HepG2 (cell line): Measurements from ENCODE around the gene ERBB3. TPM values are rescaled to one million over a fixed set of nuclear protein-coding genes. Genes with fewer than 3 reads are reported as not detected.

Experiments used
- CAMTA2 ChIP-seq: sonication (generic); formaldehyde crosslinking; IDR thresholded peaks from 2 replicates; pipeline ENCODE4 v1.4.0; 2020; ENCODE audit warnings: mild to moderate bottlenecking, missing genetic modification reagents, borderline replicate concordance
- FOXM1 ChIP-seq: sonication (generic); formaldehyde crosslinking; IDR thresholded peaks from 2 replicates; pipeline ENCODE4 v1.5.0; 2020; ENCODE audit warnings: missing genetic modification reagents
- KAT8 ChIP-seq: IDR thresholded peaks from 2 replicates; pipeline ENCODE4 v1.6.1; 2016; ENCODE audit warnings: missing genetic modification reagents, missing compliant biosample characterization
- KDM1A ChIP-seq: IDR thresholded peaks from 2 replicates; pipeline ENCODE4 v1.6.1; 2016; ENCODE audit warnings: missing compliant biosample characterization
- PRPF4 ChIP-seq: fragments of 200-400 bp; formaldehyde crosslinking; IDR thresholded peaks from 2 replicates; pipeline ENCODE4 v1.6.1; 2016; ENCODE audit warnings: low read length, low read depth; ENCODE audit not compliant: poor library complexity, severe bottlenecking
- RCOR2 ChIP-seq: IDR thresholded peaks from 2 replicates; pipeline ENCODE4 v1.6.1; 2016; ENCODE audit warnings: missing biosample characterization, missing genetic modification reagents
- RFX5 ChIP-seq: IDR thresholded peaks from 2 replicates; pipeline ENCODE4 v1.6.1; 2011; ENCODE audit warnings: low read depth, low read length, improper control_type of control experiment
- ZBTB3 ChIP-seq: sonication (generic); formaldehyde crosslinking; IDR thresholded peaks from 2 replicates; pipeline ENCODE4 v1.4.0; 2020; ENCODE audit warnings: low read depth, mild to moderate bottlenecking, moderate library complexity, missing genetic modification reagents, borderline replicate concordance
- ZC3H4 ChIP-seq: sonication (generic); formaldehyde crosslinking; IDR thresholded peaks from 2 replicates; pipeline ENCODE4 v1.4.0; 2020; ENCODE audit warnings: missing genetic modification reagents, borderline replicate concordance
- ZNF776 ChIP-seq: sonication (generic); formaldehyde crosslinking; IDR thresholded peaks from 2 replicates; pipeline ENCODE4 v1.4.0; 2020; ENCODE audit warnings: mild to moderate bottlenecking, missing genetic modification reagents
- ZNF878 ChIP-seq: sonication (generic); formaldehyde crosslinking; IDR thresholded peaks from 2 replicates; pipeline ENCODE4 v1.8.1; 2023; ENCODE audit warnings: mild to moderate bottlenecking, missing genetic modification reagents, moderate library complexity
- polyA plus RNA-seq, 8 experiments: library from polyadenylated mRNA; depleted of rRNA in 3 of 8; stranded (reverse) in 7 of 8; unstranded in 1 of 8; fragments of >200 nt; fragmentation: Illumina TruSeq in 4 of 8; extraction: Trizol in 4 of 8; gene quantifications; 2 replicates each; pipeline versions ENCODE4 v1.2.1 to v1.2.3, GENCODE V29; 2011 to 2016; ENCODE audit warnings: low read depth in 4 of 8, missing spikeins in 1 of 8, mixed read lengths in 1 of 8; ENCODE audit not compliant: insufficient read depth in 1 of 8
- total RNA-seq, 5 experiments: library from RNA; depleted of rRNA; stranded (reverse); fragments of >200 nt; fragmentation: Illumina TruSeq; extraction: Trizol; gene quantifications; 2 replicates each; pipeline ENCODE4 v1.2.3, GENCODE V29; 2016; ENCODE audit warnings: low read depth in 1 of 5
- TF ChIP-seq, protein P1 (sequence below): sonication (generic); formaldehyde crosslinking; IDR thresholded peaks from 2 replicates; pipeline ENCODE4 v1.4.0; 2020; ENCODE audit warnings: missing genetic modification reagents
- TF ChIP-seq, protein P2 (sequence below): sonication (generic); formaldehyde crosslinking; IDR thresholded peaks from 2 replicates; pipeline ENCODE4 v1.4.0; 2020; ENCODE audit warnings: missing genetic modification reagents, low read depth, mild to moderate bottlenecking, borderline replicate concordance
- TF ChIP-seq, protein P3 (sequence below): IDR thresholded peaks from 2 replicates; pipeline ENCODE4 v1.6.1; 2016; ENCODE audit warnings: missing compliant biosample characterization, missing genetic modification reagents, borderline replicate concordance
- TF ChIP-seq, protein P4 (sequence below): sonication (generic); formaldehyde crosslinking; IDR thresholded peaks from 2 replicates; pipeline ENCODE4 v1.4.0; 2020; ENCODE audit warnings: missing genetic modification reagents
- TF ChIP-seq, protein P5 (sequence below): sonication (generic); formaldehyde crosslinking; IDR thresholded peaks from 2 replicates; pipeline ENCODE4 v1.8.1; 2022; ENCODE audit warnings: low read depth, mild to moderate bottlenecking, missing genetic modification reagents
- TF ChIP-seq, protein P6 (sequence below): sonication (generic); formaldehyde crosslinking; IDR thresholded peaks from 2 replicates; pipeline ENCODE4 v1.4.0; 2020; ENCODE audit warnings: missing genetic modification reagents, mild to moderate bottlenecking, borderline replicate concordance

ERBB3 gene
- total and polyA plus RNA-seq, 2 of the 13 experiments (the other 11 are each of a cell fraction or from before 2014, with no cell fraction given) = 93.6 to 358 TPM

DNA sequence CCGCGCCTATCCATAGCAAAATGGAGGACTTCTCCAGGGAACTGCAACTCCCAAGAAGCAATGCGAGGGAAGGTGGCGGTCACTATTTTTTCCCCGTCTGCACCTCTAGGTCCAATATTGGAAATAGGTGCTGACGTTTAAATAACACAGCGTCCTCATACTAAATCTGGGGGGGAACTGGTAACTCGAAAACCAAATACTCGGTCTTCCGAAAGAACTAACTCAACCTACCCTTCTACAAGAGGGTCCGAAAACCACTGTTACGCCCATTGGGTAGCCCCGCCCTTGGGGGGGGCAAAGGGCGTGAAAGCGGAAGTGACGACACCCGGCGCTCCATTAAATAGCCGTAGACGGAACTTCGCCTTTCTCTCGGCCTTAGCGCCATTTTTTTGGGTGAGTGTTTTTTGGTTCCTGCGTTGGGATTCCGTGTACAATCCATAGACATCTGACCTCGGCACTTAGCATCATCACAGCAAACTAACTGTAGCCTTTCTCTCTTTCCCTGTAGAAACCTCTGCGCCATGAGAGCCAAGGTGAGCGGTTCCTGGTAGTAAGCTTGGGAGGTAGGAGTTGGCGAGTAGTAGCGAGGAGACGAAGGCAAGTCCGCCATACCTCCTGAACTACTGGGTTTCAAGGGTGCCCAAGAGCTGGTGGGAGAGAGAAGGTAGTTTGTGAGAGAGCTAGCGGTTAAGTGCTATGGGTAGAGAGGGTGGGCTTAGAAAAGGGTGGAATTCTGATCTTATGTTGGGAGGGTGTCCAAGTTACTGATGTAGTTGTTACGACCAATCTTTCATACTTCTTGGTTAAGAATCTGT is 36.5 kb downstream of the ERBB3 start, which contains the start of gene RPL41 (continued):
- peak; percentile 74; the same call in 1 of the 2 replicates for TF ChIP-seq ZC3H4
- no peak; the same call in 1 of the 2 replicates for TF ChIP-seq RCOR2 (CRISPR knock-in tag)
- TF ChIP-seq, protein P1, sequence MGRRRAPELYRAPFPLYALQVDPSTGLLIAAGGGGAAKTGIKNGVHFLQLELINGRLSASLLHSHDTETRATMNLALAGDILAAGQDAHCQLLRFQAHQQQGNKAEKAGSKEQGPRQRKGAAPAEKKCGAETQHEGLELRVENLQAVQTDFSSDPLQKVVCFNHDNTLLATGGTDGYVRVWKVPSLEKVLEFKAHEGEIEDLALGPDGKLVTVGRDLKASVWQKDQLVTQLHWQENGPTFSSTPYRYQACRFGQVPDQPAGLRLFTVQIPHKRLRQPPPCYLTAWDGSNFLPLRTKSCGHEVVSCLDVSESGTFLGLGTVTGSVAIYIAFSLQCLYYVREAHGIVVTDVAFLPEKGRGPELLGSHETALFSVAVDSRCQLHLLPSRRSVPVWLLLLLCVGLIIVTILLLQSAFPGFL = no peak
- no peak for TF ChIP-seq CAMTA2 (CRISPR knock-in tag)
- TF ChIP-seq PRPF4 = peak; percentile 12
- TF ChIP-seq FOXM1 (CRISPR knock-in tag) = no peak
- TF ChIP-seq ZNF776 (CRISPR knock-in tag) = no peak
- no peak for TF ChIP-seq KDM1A
- TF ChIP-seq, protein P2, sequence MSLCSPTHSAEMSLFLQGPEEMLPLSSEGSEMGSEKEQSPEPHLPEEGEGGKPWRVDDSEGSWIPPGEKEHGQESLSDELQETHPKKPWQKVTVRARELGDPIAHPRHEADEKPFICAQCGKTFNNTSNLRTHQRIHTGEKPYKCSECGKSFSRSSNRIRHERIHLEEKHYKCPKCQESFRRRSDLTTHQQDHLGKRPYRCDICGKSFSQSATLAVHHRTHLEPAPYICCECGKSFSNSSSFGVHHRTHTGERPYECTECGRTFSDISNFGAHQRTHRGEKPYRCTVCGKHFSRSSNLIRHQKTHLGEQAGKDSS (CRISPR knock-in tag) = peak; percentile 79; the same call in 1 of the 2 replicates
- TF ChIP-seq RFX5 = 0 out of 2 replicates have a peak, but pooled peaks have one; percentile 35
- TF ChIP-seq, protein P3, sequence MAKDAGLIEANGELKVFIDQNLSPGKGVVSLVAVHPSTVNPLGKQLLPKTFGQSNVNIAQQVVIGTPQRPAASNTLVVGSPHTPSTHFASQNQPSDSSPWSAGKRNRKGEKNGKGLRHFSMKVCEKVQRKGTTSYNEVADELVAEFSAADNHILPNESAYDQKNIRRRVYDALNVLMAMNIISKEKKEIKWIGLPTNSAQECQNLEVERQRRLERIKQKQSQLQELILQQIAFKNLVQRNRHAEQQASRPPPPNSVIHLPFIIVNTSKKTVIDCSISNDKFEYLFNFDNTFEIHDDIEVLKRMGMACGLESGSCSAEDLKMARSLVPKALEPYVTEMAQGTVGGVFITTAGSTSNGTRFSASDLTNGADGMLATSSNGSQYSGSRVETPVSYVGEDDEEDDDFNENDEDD = peak; percentile 67; the same call in 1 of the 2 replicates
- TF ChIP-seq KAT8 (CRISPR knock-in tag) = peak; percentile 86
- TF ChIP-seq, protein P4, sequence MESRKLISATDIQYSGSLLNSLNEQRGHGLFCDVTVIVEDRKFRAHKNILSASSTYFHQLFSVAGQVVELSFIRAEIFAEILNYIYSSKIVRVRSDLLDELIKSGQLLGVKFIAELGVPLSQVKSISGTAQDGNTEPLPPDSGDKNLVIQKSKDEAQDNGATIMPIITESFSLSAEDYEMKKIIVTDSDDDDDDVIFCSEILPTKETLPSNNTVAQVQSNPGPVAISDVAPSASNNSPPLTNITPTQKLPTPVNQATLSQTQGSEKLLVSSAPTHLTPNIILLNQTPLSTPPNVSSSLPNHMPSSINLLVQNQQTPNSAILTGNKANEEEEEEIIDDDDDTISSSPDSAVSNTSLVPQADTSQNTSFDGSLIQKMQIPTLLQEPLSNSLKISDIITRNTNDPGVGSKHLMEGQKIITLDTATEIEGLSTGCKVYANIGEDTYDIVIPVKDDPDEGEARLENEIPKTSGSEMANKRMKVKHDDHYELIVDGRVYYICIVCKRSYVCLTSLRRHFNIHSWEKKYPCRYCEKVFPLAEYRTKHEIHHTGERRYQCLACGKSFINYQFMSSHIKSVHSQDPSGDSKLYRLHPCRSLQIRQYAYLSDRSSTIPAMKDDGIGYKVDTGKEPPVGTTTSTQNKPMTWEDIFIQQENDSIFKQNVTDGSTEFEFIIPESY (CRISPR knock-in tag) = no peak
- TF ChIP-seq, protein P5, sequence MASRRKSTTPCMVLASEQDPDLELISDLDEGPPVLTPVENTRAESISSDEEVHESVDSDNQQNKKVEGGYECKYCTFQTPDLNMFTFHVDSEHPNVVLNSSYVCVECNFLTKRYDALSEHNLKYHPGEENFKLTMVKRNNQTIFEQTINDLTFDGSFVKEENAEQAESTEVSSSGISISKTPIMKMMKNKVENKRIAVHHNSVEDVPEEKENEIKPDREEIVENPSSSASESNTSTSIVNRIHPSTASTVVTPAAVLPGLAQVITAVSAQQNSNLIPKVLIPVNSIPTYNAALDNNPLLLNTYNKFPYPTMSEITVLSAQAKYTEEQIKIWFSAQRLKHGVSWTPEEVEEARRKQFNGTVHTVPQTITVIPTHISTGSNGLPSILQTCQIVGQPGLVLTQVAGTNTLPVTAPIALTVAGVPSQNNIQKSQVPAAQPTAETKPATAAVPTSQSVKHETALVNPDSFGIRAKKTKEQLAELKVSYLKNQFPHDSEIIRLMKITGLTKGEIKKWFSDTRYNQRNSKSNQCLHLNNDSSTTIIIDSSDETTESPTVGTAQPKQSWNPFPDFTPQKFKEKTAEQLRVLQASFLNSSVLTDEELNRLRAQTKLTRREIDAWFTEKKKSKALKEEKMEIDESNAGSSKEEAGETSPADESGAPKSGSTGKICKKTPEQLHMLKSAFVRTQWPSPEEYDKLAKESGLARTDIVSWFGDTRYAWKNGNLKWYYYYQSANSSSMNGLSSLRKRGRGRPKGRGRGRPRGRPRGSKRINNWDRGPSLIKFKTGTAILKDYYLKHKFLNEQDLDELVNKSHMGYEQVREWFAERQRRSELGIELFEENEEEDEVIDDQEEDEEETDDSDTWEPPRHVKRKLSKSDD (CRISPR knock-in tag) = 0 out of 2 replicates have a peak, but pooled peaks have one; percentile 67
- TF ChIP-seq, protein P6, sequence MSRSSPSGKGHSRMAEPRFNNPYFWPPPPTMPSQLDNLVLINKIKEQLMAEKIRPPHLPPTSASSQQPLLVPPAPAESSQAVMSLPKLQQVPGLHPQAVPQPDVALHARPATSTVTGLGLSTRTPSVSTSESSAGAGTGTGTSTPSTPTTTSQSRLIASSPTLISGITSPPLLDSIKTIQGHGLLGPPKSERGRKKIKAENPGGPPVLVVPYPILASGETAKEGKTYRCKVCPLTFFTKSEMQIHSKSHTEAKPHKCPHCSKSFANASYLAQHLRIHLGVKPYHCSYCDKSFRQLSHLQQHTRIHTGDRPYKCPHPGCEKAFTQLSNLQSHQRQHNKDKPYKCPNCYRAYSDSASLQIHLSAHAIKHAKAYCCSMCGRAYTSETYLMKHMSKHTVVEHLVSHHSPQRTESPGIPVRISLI (CRISPR knock-in tag) = peak; percentile 78; the same call in 1 of the 2 replicates
- 0 out of 2 replicates have a peak, but pooled peaks have one; percentile 33 for TF ChIP-seq ZBTB3 (CRISPR knock-in tag)
- TF ChIP-seq ZNF878 (CRISPR knock-in tag) = peak; percentile 6; the same call in 1 of the 2 replicates
